SU-DHL-6 (cell line): ENCODE measurements around the gene KCNH1.

Source experiments
- H2AFZ ChIP-seq: fragments of 200-600 bp; sonication (generic); 2 replicates; pipeline ENCODE4 v1.6.1; 2014; ENCODE audit warnings: low read depth, mild to moderate bottlenecking, moderate library complexity, mixed read lengths, antibody characterized with exemption, low read length; ENCODE audit not compliant: severe bottlenecking
- H3F3A ChIP-seq: fragments of 200-600 bp; shearing (Covaris generic); 2 replicates; pipeline ENCODE4 v1.6.0; 2016; ENCODE audit warnings: antibody characterized with exemption, mild to moderate bottlenecking; ENCODE audit not compliant: insufficient read depth
- H3K27ac ChIP-seq: fragments of 200-600 bp; sonication (generic); 2 replicates; pipeline ENCODE4 v1.5.1; 2016; ENCODE audit warnings: low read depth, mild to moderate bottlenecking, low read length, moderate library complexity, mixed read lengths
- H3K27me3 ChIP-seq: fragments of 200-600 bp; sonication (generic), shearing (Covaris generic); 2 replicates; pipeline ENCODE4 v1.6.0; 2014; ENCODE audit warnings: mild to moderate bottlenecking, low read length
- H3K36me3 ChIP-seq: fragments of 200-600 bp; sonication (generic); 2 replicates; pipeline ENCODE4 v1.6.1; 2014; ENCODE audit warnings: mild to moderate bottlenecking, low read length, mixed read lengths
- H3K4me2 ChIP-seq: fragments of 300-600, 200-600 bp; shearing (Covaris generic), sonication (generic); 2 replicates; pipeline ENCODE4 v1.6.0; 2014; ENCODE audit warnings: low read length, low read depth, mild to moderate bottlenecking; ENCODE audit not compliant: poor library complexity, severe bottlenecking
- H3K4me3 ChIP-seq: fragments of 200-600 bp; sonication (generic); 2 replicates; pipeline ENCODE4 v1.5.1; 2014; ENCODE audit warnings: antibody characterized with exemption, low read length, mild to moderate bottlenecking, mixed read lengths; ENCODE audit not compliant: insufficient read depth, poor library complexity, severe bottlenecking
- H3K79me2 ChIP-seq: fragments of 200-600 bp; sonication (generic); 2 replicates; pipeline ENCODE4 v1.6.1; 2014; ENCODE audit warnings: mild to moderate bottlenecking, low read length, moderate library complexity; ENCODE audit not compliant: insufficient read depth
- H3K9ac ChIP-seq: fragments of 200-600 bp; sonication (generic); 2 replicates; pipeline ENCODE4 v1.7.0; 2014; ENCODE audit warnings: mild to moderate bottlenecking, low read length
- H3K9me2 ChIP-seq: fragments of 200-600 bp; sonication (generic); replicated peaks from 2 replicates; pipeline ENCODE4 v1.6.1; 2014; ENCODE audit warnings: low read length; ENCODE audit not compliant: insufficient read depth
- H3K9me3 ChIP-seq: fragments of 200-600 bp; sonication (generic); 2 replicates; pipeline ENCODE4 v1.6.1; 2014; ENCODE audit warnings: low read length, mixed read lengths; ENCODE audit not compliant: insufficient read depth
- H4K20me1 ChIP-seq: fragments of 200-600 bp; sonication (generic); 2 replicates; pipeline ENCODE4 v1.6.1; 2014; ENCODE audit warnings: low read depth, mild to moderate bottlenecking, antibody characterized with exemption, low read length, moderate library complexity, mixed read lengths
- CTCF ChIP-seq: fragments of 200-600 bp; sonication (generic); IDR thresholded peaks from one replicate; pipeline ENCODE4 v1.5.1; 2017; ENCODE audit warnings: antibody characterized with exemption, mild to moderate bottlenecking, low read length, moderate library complexity; ENCODE audit not compliant: insufficient read depth, poor library complexity, severe bottlenecking
- EZH2phosphoT487 ChIP-seq: fragments of 200-600 bp; sonication (generic), shearing (Covaris generic); conservative IDR thresholded peaks from 2 replicates; pipeline ENCODE4 v1.6.1; 2018; ENCODE audit warnings: mild to moderate bottlenecking, antibody characterized with exemption, low read length, moderate library complexity, mixed read lengths

Gene KCNH1

GRCh38 chr1:210792250-210793102 is 341.5 kb downstream of the KCNH1 start:
- H3K36me3 ChIP-seq, result no peaks in the 10 kb centered on the region
- H3K79me2 ChIP-seq, result no peaks in the 10 kb centered on the region
- H3K4me3 ChIP-seq, result no peak overlapping the region
- no peak overlapping the region for H2AFZ ChIP-seq
- no peaks in the 10 kb centered on the region for H4K20me1 ChIP-seq
- no peak overlapping the region for H3K27ac ChIP-seq
- H3K27me3 ChIP-seq, result no peaks in the 10 kb centered on the region
- no peaks in the 10 kb centered on the region for H3F3A ChIP-seq
- no peaks in the 10 kb centered on the region for H3K9me3 ChIP-seq
- H3K9ac ChIP-seq, result no peak overlapping the region
- H3K9me2 ChIP-seq, result no peaks in the 10 kb centered on the region
- no peak for TF ChIP-seq CTCF
- TF ChIP-seq EZH2phosphoT487, result no peak
- H3K4me2 ChIP-seq, result no peak overlapping the region

- Histone ChIP-seq H3K79me2 (no peaks in the 10 kb centered on the region), H3K4me2 (no peak overlapping the region), H3K9me3 (no peaks in the 10 kb centered on the region), H3K9me2 (no peaks in the 10 kb centered on the region), H3F3A (no peaks in the 10 kb centered on the region), H3K9ac (no peak overlapping the region), H4K20me1 (no peaks in the 10 kb centered on the region), H3K27ac (no peak overlapping the region), H3K4me3 (no peak overlapping the region), H3K36me3 (no peaks in the 10 kb centered on the region), H2AFZ (no peak overlapping the region), H3K27me3 (no peaks in the 10 kb centered on the region)
- TF ChIP-seq CTCF (no peak), EZH2phosphoT487 (no peak)
These were observed 343.8 kb downstream of the KCNH1 start for GRCh38 chr1:210790196-210790595.

- H3K27me3 ChIP-seq, result no peaks in the 10 kb centered on the region
- no peaks in the 10 kb centered on the region for H3F3A ChIP-seq
- no peaks in the 10 kb centered on the region for H3K9me2 ChIP-seq
- H2AFZ ChIP-seq, result no peak overlapping the region
- no peak overlapping the region for H3K9ac ChIP-seq
- no peaks in the 10 kb centered on the region for H4K20me1 ChIP-seq
- no peaks in the 10 kb centered on the region for H3K9me3 ChIP-seq
- no peaks in the 10 kb centered on the region for H3K79me2 ChIP-seq
- no peaks in the 10 kb centered on the region for H3K36me3 ChIP-seq
- H3K4me2 ChIP-seq, result no peak overlapping the region
- no peak overlapping the region for H3K4me3 ChIP-seq
- TF ChIP-seq CTCF (no peak), EZH2phosphoT487 (no peak)
- no peak overlapping the region for H3K27ac ChIP-seq
These were observed 346.1 kb downstream of the KCNH1 start for GRCh38 chr1:210787800-210788199.
